B cell (primary cell): Measurements from ENCODE around the gene CSNK1G1. TPM values are rescaled to one million over a fixed set of nuclear protein-coding genes. Genes with fewer than 3 reads are reported as not detected.
"Not testable (repeated sequence)": the region's sequence is repeated elsewhere in the genome, so short reads cannot be mapped to it uniquely, and the experiment has no call there.

Experiments used
- ATAC-seq: fragments of 200-7000 bp; cut with Tn5 transposase; one replicate; pipeline ENCODE4 v1.10.0; 2021; ENCODE audit warnings: low read depth, mild to moderate bottlenecking, moderate number of reproducible peaks, moderate library complexity
- CTCF ChIA-PET: fragments of 350-600 bp; sonication (Branson Sonifier 250); formaldehyde crosslinking; loops from one replicate; lab custom pipeline; 2021; ENCODE audit warnings: antibody characterized with exemption, inconsistent platforms; lab: Charles Lee
- POLR2A ChIA-PET: fragments of 350-600 bp; sonication (Branson Sonifier 250); formaldehyde crosslinking; loops from one replicate; lab custom pipeline; 2021; ENCODE audit warnings: antibody characterized with exemption; lab: Charles Lee
- DNase-seq: peaks from one replicate; pipeline ENCODE4 v3.0.0; 2013
- H2AFZ ChIP-seq: 2 replicates; pipeline ENCODE4 v1.6.1; 2012; ENCODE audit warnings: mild to moderate bottlenecking, low read depth, low read length; ENCODE audit not compliant: insufficient read depth, poor library complexity, severe bottlenecking
- H3K27ac ChIP-seq, 2 donors: 1 replicate in 1 of 2; 2 replicates in 1 of 2; pipeline ENCODE4 v1.5.1; 2012 to 2013; ENCODE audit warnings: low read length in 2 of 2, mild to moderate bottlenecking in 2 of 2, moderate library complexity in 1 of 2
- H3K27me3 ChIP-seq, 4 experiments: fragments of 200-600 bp in 1 of 4; sonication (generic) in 1 of 4; replicated peaks in 1 of 4; 1 replicate in 2 of 4; 2 replicates in 2 of 4; pipeline versions ENCODE4 v1.6.1 to v1.7.0; 2013 to 2016; ENCODE audit warnings: low read length in 3 of 4, mild to moderate bottlenecking in 2 of 4, mixed read lengths in 1 of 4, moderate library complexity in 1 of 4; ENCODE audit not compliant: insufficient read depth in 4 of 4, control insufficient read depth in 3 of 4; ENCODE audit errors: control extremely low read depth in 1 of 4
- H3K36me3 ChIP-seq, 2 experiments: replicated peaks in 1 of 2; 1 replicate in 1 of 2; 2 replicates in 1 of 2; pipeline versions ENCODE4 v1.6.1 to v1.7.1; 2013; ENCODE audit warnings: low read length in 1 of 2; ENCODE audit not compliant: insufficient read depth in 2 of 2, control insufficient read depth in 1 of 2; ENCODE audit errors: control extremely low read depth in 1 of 2, extremely low read depth in 1 of 2
- H3K4me1 ChIP-seq, 2 donors: fragments of 200-600 bp in 1 of 2; sonication (generic) in 1 of 2; 1 replicate in 1 of 2; 2 replicates in 1 of 2; pipeline versions ENCODE4 v1.5.1 to v1.6.1; 2013 to 2017; ENCODE audit warnings: low read length in 2 of 2; ENCODE audit not compliant: control insufficient read depth in 2 of 2, insufficient read depth in 2 of 2
- H3K4me2 ChIP-seq: replicated peaks from 2 replicates; pipeline ENCODE3; 2012; ENCODE audit warnings: mild to moderate bottlenecking, low read depth, low read length; ENCODE audit not compliant: poor library complexity, severe bottlenecking
- H3K4me3 ChIP-seq, 5 experiments: fragments of 200-600 bp in 1 of 5; sonication (generic) in 1 of 5; 1 replicate in 3 of 5; 2 replicates in 2 of 5; pipeline versions ENCODE4 v1.5.1 to v1.7.0; 2011 to 2016; ENCODE audit warnings: low read length in 4 of 5, mild to moderate bottlenecking in 4 of 5, low read depth in 2 of 5, control low read depth in 1 of 5, moderate library complexity in 1 of 5; ENCODE audit not compliant: insufficient read depth in 1 of 5; ENCODE audit errors: control extremely low read depth in 1 of 5, extremely low read depth in 1 of 5
- H3K79me2 ChIP-seq: fragments of 200-600 bp; sonication (generic); one replicate; pipeline ENCODE4 v1.6.0; 2016; ENCODE audit warnings: low read length; ENCODE audit not compliant: control insufficient read depth, insufficient read depth
- H3K9ac ChIP-seq: fragments of 200-600 bp; sonication (generic); 2 replicates; pipeline ENCODE4 v1.6.1; 2017; ENCODE audit warnings: mild to moderate bottlenecking, low read length, moderate library complexity
- H3K9me3 ChIP-seq, 3 donors: one replicate each; pipeline versions ENCODE4 v1.6.1 to v1.7.1; 2013; ENCODE audit warnings: low read length in 2 of 3; ENCODE audit not compliant: control insufficient read depth in 2 of 3, insufficient read depth in 1 of 3; ENCODE audit errors: control extremely low read depth in 1 of 3
- H4K20me1 ChIP-seq: 2 replicates; pipeline ENCODE4 v1.6.0; 2012; ENCODE audit warnings: mild to moderate bottlenecking, low read length; ENCODE audit not compliant: insufficient read depth, control insufficient read depth, poor library complexity, severe bottlenecking
- H3K27ac Mint-ChIP-seq: one replicate; pipeline ENCODE4 v1.8.0; 2021; ENCODE audit warnings: mixed read lengths
- H3K27me3 Mint-ChIP-seq: one replicate; pipeline ENCODE4 v1.8.0; 2021; ENCODE audit warnings: mixed read lengths
- H3K4me1 Mint-ChIP-seq: one replicate; pipeline ENCODE4 v1.8.0; 2021; ENCODE audit warnings: mixed read lengths
- H3K4me3 Mint-ChIP-seq: one replicate; pipeline ENCODE4 v1.8.0; 2021; ENCODE audit warnings: mixed read lengths
- H3K9me3 Mint-ChIP-seq: one replicate; pipeline ENCODE4 v1.8.0; 2022; ENCODE audit warnings: mixed read lengths; ENCODE audit not compliant: insufficient read depth
- CTCF ChIP-seq: fragments of 200-600 bp; IDR thresholded peaks from one replicate; pipeline ENCODE4 v1.8.0; 2022; ENCODE audit warnings: antibody characterized with exemption, mild to moderate bottlenecking
- EZH2 ChIP-seq: IDR thresholded peaks from 2 replicates; pipeline ENCODE4 v1.6.1; 2012; ENCODE audit warnings: borderline replicate concordance, low read depth, mild to moderate bottlenecking, moderate library complexity, low read length; ENCODE audit not compliant: insufficient read depth, poor library complexity, severe bottlenecking
- WGBS: methylation state at CpG from one replicate; pipeline ENCODE4 v1.1.5; 2013; ENCODE audit warnings: missing lambda C conversion rate; ENCODE audit not compliant: insufficient coverage; 5-methylcytosine and 5-hydroxymethylcytosine counted together
- intact Hi-C: fragments of 100-400 bp; cut with micrococcal nuclease; formaldehyde crosslinking; loops from one replicate; pipeline ENCODE4 v1.10.0; 2022
- polyA plus RNA-seq: library from polyadenylated mRNA; depleted of rRNA; stranded (reverse); fragments of >200 nt; gene quantifications from 2 replicates; pipeline ENCODE4 v1.2.3, GENCODE V29; 2012
- total RNA-seq, 2 donors: library from RNA; stranded (reverse); fragments of 120-200 nt in 1 of 2; gene quantifications; 1 replicate in 1 of 2; 2 replicates in 1 of 2; pipeline versions ENCODE4 v1.2.3 to v1.2.4, GENCODE V29; 2013 to 2022

Gene CSNK1G1
- total and polyA plus RNA-seq, 2 donors (not counting 1 experiment from before 2014, with no cell fraction given), result 5.2 to 40.3 TPM

DNA sequence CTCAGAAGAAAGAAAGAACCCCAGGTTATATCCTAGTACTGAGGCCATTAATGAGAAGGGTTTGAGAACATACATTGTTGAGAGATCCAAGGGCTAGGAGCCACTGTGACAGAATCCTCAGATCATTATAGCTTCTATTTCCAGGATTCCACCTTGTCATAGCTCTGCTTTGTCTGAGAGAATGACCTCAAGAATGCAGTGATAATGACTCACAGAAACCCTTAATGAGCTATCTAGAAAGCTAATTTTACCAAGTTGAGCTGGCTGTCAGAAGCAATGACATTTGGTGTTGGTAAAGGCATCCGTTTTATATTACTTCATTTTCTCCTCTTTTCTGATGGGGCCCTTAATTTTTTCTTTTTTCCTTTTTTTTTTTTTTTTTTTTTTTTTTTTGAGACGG lies 42.6 kb upstream of the CSNK1G1 start:
- peaks cover 19 to 58% of the 10 kb centered on the region in 2 experiments for H3K36me3 ChIP-seq
- H3K4me1 Mint-ChIP-seq, result no peaks in the 10 kb centered on the region
- no peak overlapping the region for H3K4me3 ChIP-seq
- no peak overlapping the region for H3K27ac ChIP-seq
- H2AFZ ChIP-seq, result no peak overlapping the region
- no CpG with 5 or more reads among the region's 2 CpGs for WGBS
- no peaks in the 10 kb centered on the region for H3K4me1 ChIP-seq
- no peaks in the 10 kb centered on the region for H3K9me3 ChIP-seq
- POLR2A ChIA-PET, result interaction anchor here (0.6 kb wide), 1 partner anchor 188 kb away, joined by 4 read pairs; no protein-coding TSS in a partner anchor
- ATAC-seq (no peak), DNase-seq (no peak)
- intact Hi-C loops, result no loop called here
- no peaks in the 10 kb centered on the region for H3K27me3 Mint-ChIP-seq
- no peaks in the 10 kb centered on the region for H4K20me1 ChIP-seq
- no peak overlapping the region for H3K9ac ChIP-seq
- TF ChIP-seq CTCF (no peak), EZH2 (no peak)
- no peaks in the 10 kb centered on the region for H3K79me2 ChIP-seq
- H3K27ac Mint-ChIP-seq, result no peak overlapping the region
- CTCF ChIA-PET, result no interaction called here
- H3K4me3 Mint-ChIP-seq, result no peak overlapping the region
- no peaks in the 10 kb centered on the region for H3K27me3 ChIP-seq
- no peaks in the 10 kb centered on the region for H3K9me3 Mint-ChIP-seq
- H3K4me2 ChIP-seq, result no peak overlapping the region

DNA sequence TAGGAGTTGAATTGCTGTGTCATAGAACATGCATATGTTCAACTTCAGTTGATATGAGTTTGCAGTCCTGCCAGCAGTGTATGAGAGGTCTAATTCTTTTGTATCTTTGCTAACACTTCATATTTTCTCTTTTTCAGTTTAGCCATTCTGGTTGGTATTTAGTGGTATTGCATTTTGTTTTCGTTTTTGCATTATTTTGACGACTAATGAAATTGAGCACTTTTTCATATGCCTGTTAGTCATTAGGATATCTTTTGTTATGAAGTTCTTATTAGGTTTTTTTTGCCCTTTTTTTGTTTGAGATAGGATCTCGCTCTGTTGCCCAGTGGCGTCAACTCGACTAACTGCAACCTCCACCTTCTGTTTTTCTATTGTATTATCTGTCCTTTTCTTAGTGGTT lies 40.8 kb upstream of the CSNK1G1 start:
- no peak overlapping the region for H3K4me3 ChIP-seq
- WGBS, result no CpG with 5 or more reads among the region's 5 CpGs
- ATAC-seq (no peak), DNase-seq (no peak)
- CTCF ChIA-PET, result no interaction called here
- intact Hi-C loops, result no loop called here
- no peaks in the 10 kb centered on the region for H3K4me1 ChIP-seq
- POLR2A ChIA-PET, result no interaction called here
- no peak overlapping the region for H3K4me2 ChIP-seq
- no peaks in the 10 kb centered on the region for H3K27me3 ChIP-seq
- peaks cover 19 to 61% of the 10 kb centered on the region in 2 experiments for H3K36me3 ChIP-seq
- H3K27ac Mint-ChIP-seq, result no peak overlapping the region
- no peaks in the 10 kb centered on the region for H4K20me1 ChIP-seq
- TF ChIP-seq CTCF (no peak), EZH2 (no peak)
- no peaks in the 10 kb centered on the region for H3K9me3 Mint-ChIP-seq
- H3K4me1 Mint-ChIP-seq, result no peaks in the 10 kb centered on the region
- no peak overlapping the region for H3K27ac ChIP-seq
- H3K9me3 ChIP-seq, result no peaks in the 10 kb centered on the region
- H3K4me3 Mint-ChIP-seq, result no peak overlapping the region
- H3K79me2 ChIP-seq, result no peaks in the 10 kb centered on the region
- H2AFZ ChIP-seq, result no peak overlapping the region
- H3K27me3 Mint-ChIP-seq, result no peaks in the 10 kb centered on the region
- no peak overlapping the region for H3K9ac ChIP-seq

- POLR2A ChIA-PET, intact Hi-C loops, CTCF ChIA-PET, H3K9me3 ChIP-seq, H3K9me3 Mint-ChIP-seq, H2AFZ ChIP-seq, H3K27ac ChIP-seq, H3K9ac ChIP-seq, H4K20me1 ChIP-seq, DNase-seq, H3K27ac Mint-ChIP-seq, ATAC-seq, H3K4me2 ChIP-seq, H3K4me3 ChIP-seq, H3K27me3 ChIP-seq, H3K27me3 Mint-ChIP-seq, H3K4me3 Mint-ChIP-seq: not testable (repeated sequence)
- H3K4me1 ChIP-seq, result peaks cover 7 to 13% of the 10 kb centered on the region in 2 donors
- 100% methylated on average over 3 of the region's 3 CpGs for WGBS
- peaks cover 7 to 33% of the 10 kb centered on the region in 2 experiments for H3K36me3 ChIP-seq
- H3K79me2 ChIP-seq, result peaks cover 16% of the 10 kb centered on the region
- H3K4me1 Mint-ChIP-seq, result peaks cover 13% of the 10 kb centered on the region
Measured at GRCh38 chr15:64392471-64392870, 36.5 kb upstream of the CSNK1G1 start.
